ENCODE measurements around the gene ZNF500. TPM values are rescaled to one million over a fixed set of nuclear protein-coding genes. Genes with fewer than 3 reads are reported as not detected.

Gene ZNF500
- polyA plus RNA-seq, 5 donors, result 12.7 to 20.4 (median 16.9) TPM

- DNase-seq, result no peak
Measured at GRCh38 chr16:4713663-4714501, 53.1 kb downstream of the ZNF500 start.

DNA sequence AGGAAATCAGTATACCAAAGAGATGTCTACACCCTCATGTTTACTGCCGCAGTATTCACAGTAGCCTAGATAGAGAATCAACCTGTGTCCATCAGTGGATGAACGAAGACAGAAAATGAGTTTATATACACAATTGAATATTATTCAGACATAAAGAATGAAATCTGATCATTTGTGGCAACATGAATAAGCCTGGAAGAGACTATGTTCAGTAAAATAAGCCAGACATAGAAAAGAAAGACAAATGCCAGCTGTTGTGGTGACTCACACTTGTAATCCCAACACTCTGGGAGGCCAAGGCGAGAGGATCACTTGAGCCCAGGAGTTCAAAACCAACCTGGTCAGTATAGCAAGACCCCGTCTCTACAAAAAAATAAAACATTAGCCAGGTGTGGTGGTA is 57.5 kb downstream of the ZNF500 start:
- DNase-seq, result no peak

- DNase-seq, result no peak
Measured at GRCh38 chr16:4706871-4707270, 60.1 kb downstream of the ZNF500 start.

DNA sequence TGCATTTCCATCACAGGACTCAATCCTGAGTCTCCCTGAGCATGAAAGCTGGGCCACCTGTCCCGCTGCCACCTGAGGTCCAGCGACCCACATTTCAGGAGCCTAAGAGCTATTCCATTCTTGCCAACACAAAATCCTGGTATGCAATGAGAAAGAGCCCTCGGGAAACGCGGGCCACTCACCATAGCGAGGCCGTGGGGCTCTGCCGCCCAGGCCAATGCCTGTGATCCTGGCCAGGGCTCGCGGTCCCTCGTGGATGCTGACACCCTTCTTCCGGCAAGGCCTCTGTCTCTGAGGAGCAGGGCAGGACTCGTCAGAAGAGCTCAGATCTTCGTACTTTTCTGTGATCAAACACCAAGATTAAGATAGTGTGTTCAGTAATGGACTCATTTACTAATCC is 62.0 kb downstream of the ZNF500 start:
- no peak for DNase-seq

- DNase-seq, result no peak
Measured at GRCh38 chr16:4704491-4704890, 62.5 kb downstream of the ZNF500 start.

DNA sequence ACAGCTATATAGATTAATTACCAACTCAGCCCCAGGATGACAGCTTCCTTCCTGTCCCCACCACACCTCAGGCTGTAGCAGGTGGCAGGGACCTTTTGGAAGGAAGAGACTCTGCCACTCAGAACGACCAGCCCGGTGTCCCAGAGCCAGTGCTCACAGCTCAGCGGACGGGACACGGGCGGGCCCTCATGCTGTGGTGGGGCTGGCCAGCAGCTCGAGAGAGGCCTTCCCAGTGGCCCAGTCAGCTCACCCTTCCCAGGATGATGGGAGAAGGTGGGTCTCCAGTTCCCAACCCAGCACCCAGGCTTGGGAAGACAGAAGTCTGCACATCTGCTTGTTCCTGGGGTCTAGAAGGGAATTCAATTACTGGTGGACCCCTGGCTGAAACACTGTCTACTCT is 63.1 kb downstream of the ZNF500 start:
- no peak for DNase-seq

DNA sequence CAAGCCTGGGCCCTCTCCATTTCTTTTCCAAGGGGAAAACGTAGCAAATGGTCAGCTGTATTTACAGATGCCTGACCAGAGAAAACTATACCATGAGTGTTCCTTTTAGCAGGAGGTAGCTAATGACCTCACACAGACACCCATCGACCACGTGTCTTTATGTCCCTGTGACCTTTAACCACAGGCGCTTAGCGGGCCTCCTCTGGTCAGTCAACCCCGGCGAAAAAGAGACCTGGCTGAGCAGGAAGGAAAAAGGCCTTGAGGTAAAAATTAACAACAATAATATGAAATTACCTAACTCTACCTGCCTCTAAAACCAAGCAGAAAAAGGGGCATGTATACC is 64.5 kb downstream of the ZNF500 start:
- no peak for DNase-seq

DNA sequence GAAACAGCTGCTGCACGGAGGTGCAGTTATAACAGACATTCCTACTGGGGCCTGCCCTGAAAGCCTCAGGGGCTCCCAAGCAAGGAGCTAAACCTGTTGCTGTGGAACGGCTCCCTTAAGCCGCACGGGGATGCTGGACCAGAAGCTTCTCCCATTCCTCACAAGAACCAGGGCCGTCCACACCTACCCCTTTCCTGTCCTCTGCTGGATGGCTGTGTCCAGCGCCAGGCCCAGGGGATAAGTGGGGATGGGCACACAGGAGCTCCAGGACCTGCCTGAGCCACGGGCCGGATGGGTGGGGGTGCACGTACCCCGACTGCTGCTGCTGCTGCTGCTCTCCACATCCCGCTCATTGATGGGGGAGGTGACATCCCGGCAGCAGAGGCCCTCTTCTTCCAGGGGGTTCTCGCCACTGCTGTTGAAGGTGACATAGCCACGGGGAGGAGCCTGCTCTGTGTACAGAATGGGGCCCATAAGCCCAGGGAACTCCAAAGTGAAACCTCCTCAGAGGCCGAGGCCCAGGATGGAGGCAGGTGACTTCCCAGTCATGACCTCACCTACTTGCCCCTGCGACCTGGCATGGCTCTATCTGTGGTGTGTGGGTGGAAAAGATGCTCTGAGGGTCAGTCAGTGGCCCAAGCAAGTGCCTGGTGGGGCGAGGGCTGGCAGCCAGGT is 65.0 kb downstream of the ZNF500 start:
- DNase-seq, result no peak

DNA sequence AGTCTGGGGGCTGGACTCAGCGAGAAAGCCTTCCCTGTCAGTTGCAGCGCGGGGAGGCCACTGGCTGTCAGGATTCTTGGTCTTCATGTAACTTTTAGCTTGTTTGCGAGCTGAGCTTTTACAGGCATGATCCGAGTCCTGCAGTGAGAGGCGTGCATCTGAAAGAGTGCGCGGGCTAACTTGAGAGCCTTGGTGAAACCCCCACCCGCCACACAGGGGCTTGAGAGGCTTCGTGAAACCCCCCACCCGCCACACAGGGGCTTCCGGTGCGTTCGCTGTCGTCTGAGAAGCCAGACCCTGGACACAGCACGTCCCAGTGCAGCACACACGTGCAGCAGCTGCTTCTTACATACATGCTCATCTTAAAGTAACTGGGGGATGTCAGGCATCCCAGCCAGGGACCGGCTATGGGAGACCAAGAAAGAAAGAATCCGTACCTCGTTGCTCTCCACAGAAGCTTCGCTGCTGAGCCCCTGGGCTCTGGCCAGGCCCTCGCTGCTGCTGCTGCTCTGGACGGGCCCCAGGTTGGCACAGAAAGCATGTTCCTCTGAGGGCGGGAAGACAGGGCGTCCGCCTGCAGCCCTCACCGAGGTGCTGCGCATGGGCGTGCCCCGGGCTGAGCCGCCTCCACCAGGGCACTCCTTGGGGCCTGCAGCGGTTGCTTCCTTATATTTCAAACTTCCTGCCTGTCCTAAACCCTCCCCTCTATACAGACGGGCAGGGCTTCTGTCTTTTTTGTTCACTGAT is 65.8 kb downstream of the ZNF500 start:
- no peak for DNase-seq

GRCh38 chr16:4700380-4700996 is 66.5 kb downstream of the ZNF500 start:
- DNase-seq, result no peak

DNA sequence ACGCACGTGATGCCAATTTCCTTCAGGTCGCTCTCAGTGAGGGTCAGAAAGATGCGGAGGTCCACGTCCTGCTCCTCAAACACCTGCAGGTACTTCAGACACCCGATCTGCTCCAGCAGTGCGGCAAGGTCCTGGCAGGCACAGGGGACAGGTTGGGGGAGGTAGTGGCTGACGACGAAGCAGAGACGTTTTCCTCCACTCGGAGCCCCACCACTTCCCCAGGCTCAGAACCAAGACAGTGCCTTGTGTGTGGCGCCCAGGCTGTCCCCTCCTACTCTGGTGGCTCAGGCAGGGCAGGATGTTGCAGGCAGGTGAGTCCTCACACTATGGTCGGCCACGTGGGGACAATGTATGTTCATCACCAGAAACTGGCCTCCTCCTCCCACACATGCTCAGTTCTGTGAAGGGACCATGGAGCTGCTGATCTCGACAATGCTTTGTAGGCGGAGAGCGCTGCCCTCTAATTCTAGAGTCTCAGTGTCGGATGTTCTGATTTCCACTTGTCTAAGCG is 67.9 kb downstream of the ZNF500 start:
- DNase-seq, result no peak

- no peak for DNase-seq
Measured at GRCh38 chr16:4698321-4699045, 68.5 kb downstream of the ZNF500 start.

Other genes with a start within 250 kb of the ZNF500 start
- 10 to 100 TPM; 17.1 to 29.3 (median 19.1) TPM for gene CDIP1, start 228.4 kb downstream of the ZNF500 start, polyA plus RNA-seq (ENCODE audit: insufficient read depth in 1 of 5, insufficient read length in 5 of 5, low replicate concordance in 1 of 5)
- gene C16orf96, start 210.8 kb downstream of the ZNF500 start, polyA plus RNA-seq (ENCODE audit: insufficient read depth in 1 of 5, insufficient read length in 5 of 5, low replicate concordance in 1 of 5), result under 1 TPM; 0.27 to 0.54 (median 0.33) TPM
- gene UBALD1, start 152.3 kb downstream of the ZNF500 start, polyA plus RNA-seq (ENCODE audit: insufficient read depth in 1 of 5, insufficient read length in 5 of 5, low replicate concordance in 1 of 5), result 10 to 100 TPM; 10.2 to 34.0 (median 18.5) TPM
- 10 to 100 TPM; 38.2 to 87.7 (median 58.2) TPM for gene MGRN1, start 142.3 kb downstream of the ZNF500 start, polyA plus RNA-seq (ENCODE audit: insufficient read depth in 1 of 5, insufficient read length in 5 of 5, low replicate concordance in 1 of 5)
- gene NUDT16L1, start 73.6 kb downstream of the ZNF500 start, polyA plus RNA-seq (ENCODE audit: insufficient read depth in 1 of 5, insufficient read length in 5 of 5, low replicate concordance in 1 of 5), result 10 to 100 TPM; 26.0 to 57.7 (median 31.2) TPM
- gene ANKS3, start 32.9 kb downstream of the ZNF500 start, polyA plus RNA-seq (ENCODE audit: insufficient read depth in 1 of 5, insufficient read length in 5 of 5, low replicate concordance in 1 of 5), result 10 to 100 TPM; 20.5 to 33.0 (median 28.6) TPM
- 1 to 10 TPM; 1.6 to 4.8 (median 2.4) TPM for gene DNAAF8, start 32.6 kb downstream of the ZNF500 start, polyA plus RNA-seq (ENCODE audit: insufficient read depth in 1 of 5, insufficient read length in 5 of 5, low replicate concordance in 1 of 5)
- gene SEPTIN12, start 21.2 kb upstream of the ZNF500 start, polyA plus RNA-seq (ENCODE audit: insufficient read depth in 1 of 5, insufficient read length in 5 of 5, low replicate concordance in 1 of 5), result under 1 TPM in 2 of 5 donors, not detected in 3; 0.19 to 0.38 TPM
- 1 to 10 TPM; 2.2 to 5.0 (median 4.4) TPM for gene SMIM22, start 28.2 kb upstream of the ZNF500 start, polyA plus RNA-seq (ENCODE audit: insufficient read depth in 1 of 5, insufficient read length in 5 of 5, low replicate concordance in 1 of 5)
- 10 to 100 TPM; 25.1 to 55.7 (median 39.4) TPM for gene ROGDI, start 35.5 kb upstream of the ZNF500 start, polyA plus RNA-seq (ENCODE audit: insufficient read depth in 1 of 5, insufficient read length in 5 of 5, low replicate concordance in 1 of 5)
- gene GLYR1, start 80.1 kb upstream of the ZNF500 start, polyA plus RNA-seq (ENCODE audit: insufficient read depth in 1 of 5, insufficient read length in 5 of 5, low replicate concordance in 1 of 5), result 100 to 1,000 TPM; 110 to 125 (median 122) TPM
- gene UBN1, start 80.3 kb upstream of the ZNF500 start, polyA plus RNA-seq (ENCODE audit: insufficient read depth in 1 of 5, insufficient read length in 5 of 5, low replicate concordance in 1 of 5), result 10 to 100 TPM; 29.7 to 38.2 (median 31.1) TPM
- gene PPL, start 170.0 kb upstream of the ZNF500 start, polyA plus RNA-seq (ENCODE audit: insufficient read depth in 1 of 5, insufficient read length in 5 of 5, low replicate concordance in 1 of 5), result 10 to 100 TPM; 26.7 to 44.8 (median 33.1) TPM
- gene SEC14L5, start 191.2 kb upstream of the ZNF500 start, polyA plus RNA-seq (ENCODE audit: insufficient read depth in 1 of 5, insufficient read length in 5 of 5, low replicate concordance in 1 of 5), result under 1 TPM; 0.29 to 0.38 (median 0.31) TPM